Measurements from ENCODE around the gene MYBPH. TPM values are rescaled to one million over a fixed set of nuclear protein-coding genes. Genes with fewer than 3 reads are reported as not detected.

The MYBPH gene
- total and polyA plus RNA-seq, 2 experiments from 2014 or later = not detected

- no peak for TF ChIP-seq ZNF462 (CRISPR knock-in tag; IDR thresholded peaks at IDR 0.05)
- TF ChIP-seq EZH2 (IDR thresholded peaks at IDR 0.05; ENCODE audit: low read depth, unreplicated experiment) = no peak
- no peak for TF ChIP-seq JUNB (IDR thresholded peaks at IDR 0.05; ENCODE audit: unreplicated experiment)
- no peak for TF ChIP-seq STAT1 (IDR thresholded peaks at IDR 0.05; ENCODE audit: unreplicated experiment)
These were observed 51.6 kb downstream of the MYBPH start (continued) for GRCh38 chr1:203124011-203124410.

- H3F3A ChIP-seq (replicated peaks; ENCODE audit: low read depth) = 0 out of 2 replicates have a peak, but pooled peaks cover 3% of the 10 kb centered on the region
- no peaks in the 10 kb centered on the region for H3K36me3 ChIP-seq (ENCODE audit: insufficient read depth)
- Mint-ChIP-seq H3K36me3 (ENCODE audit: low read depth) (no peaks in the 10 kb centered on the region), H3K27ac (no peak overlapping the region), H3K4me1 (peaks cover 28% of the 10 kb centered on the region), H3K27me3 (ENCODE audit: insufficient read depth, low read depth, poor library complexity) (peaks cover 28% of the 10 kb centered on the region), H3K9me3 (no peaks in the 10 kb centered on the region; the same call in 2 of the 3 replicates), H3K4me3 (no peak overlapping the region)
- no peak overlapping the region for H3K27ac ChIP-seq (ENCODE audit: low read depth)
- no peak overlapping the region for H2AFZ ChIP-seq
- peaks cover 15% of the 10 kb centered on the region for H3K27me3 ChIP-seq (ENCODE audit: insufficient read depth)
- peaks cover 13% of the 10 kb centered on the region for H3K4me1 ChIP-seq (ENCODE audit: insufficient read depth)
- H3K4me3 ChIP-seq = no peak overlapping the region
- H3K9me2 ChIP-seq (ENCODE audit: insufficient read depth) = no peaks in the 10 kb centered on the region
- no peaks in the 10 kb centered on the region for H3K79me2 ChIP-seq (replicated peaks; ENCODE audit: insufficient read depth)
- no peak for DNase-seq (ENCODE audit: low spot score)
- H3K4me2 ChIP-seq = no peak overlapping the region
- no peaks in the 10 kb centered on the region for H4K20me1 ChIP-seq (replicated peaks; ENCODE audit: insufficient read depth)
- ATAC-seq = no peak
- no peak for TF ChIP-seq POLR2AphosphoS5 (IDR thresholded peaks at IDR 0.05; ENCODE audit: low read depth)
- TF ChIP-seq NANOG (IDR thresholded peaks at IDR 0.05; ENCODE audit: borderline replicate concordance) = no peak
- TF ChIP-seq CTCF (conservative IDR thresholded peaks at IDR 0.05; ENCODE audit: low read depth in 2 of 2) = no peak
- no peak for TF ChIP-seq ZNF331 (CRISPR knock-in tag; IDR thresholded peaks at IDR 0.05; ENCODE audit: low read depth)
- TF ChIP-seq EZH2 (IDR thresholded peaks at IDR 0.05; ENCODE audit: low read depth, unreplicated experiment) = no peak
- no peak for TF ChIP-seq ZNF114 (CRISPR knock-in tag; IDR thresholded peaks at IDR 0.05)
- no peak for TF ChIP-seq ETS1 (IDR thresholded peaks at IDR 0.05)
- no peak for TF ChIP-seq REST (IDR thresholded peaks at IDR 0.05; ENCODE audit: unreplicated experiment)
- no peak for TF ChIP-seq CREB1 (CRISPR knock-in tag; IDR thresholded peaks at IDR 0.05; ENCODE audit: low read depth)
- no peak for TF ChIP-seq EZH2phosphoT487 (IDR thresholded peaks at IDR 0.05; ENCODE audit: unreplicated experiment)
These were observed 53.5 kb downstream of the MYBPH start for GRCh38 chr1:203122159-203122558.
